Glutamatergic neuron (in vitro differentiated cells): ENCODE measurements around the gene ELK1. TPM values are rescaled to one million over a fixed set of nuclear protein-coding genes. Genes with fewer than 3 reads are reported as not detected.
A peak's percentile ranks its signal among the peaks of the same experiment; 100 is the strongest.

Experiments
- DNase-seq: peaks from one replicate; pipeline ENCODE4 v3.0.0; 2022
- H3K27ac Mint-ChIP-seq: one replicate; pipeline ENCODE4 v1.8.0; 2020; ENCODE audit warnings: mild to moderate bottlenecking, mixed read lengths, inconsistent platforms; ENCODE audit not compliant: unreplicated experiment
- H3K27me3 Mint-ChIP-seq: one replicate; pipeline ENCODE4 v1.8.0; 2020; ENCODE audit warnings: mild to moderate bottlenecking, moderate library complexity, mixed read lengths, inconsistent platforms; ENCODE audit not compliant: unreplicated experiment
- H3K36me3 Mint-ChIP-seq: one replicate; pipeline ENCODE4 v1.8.0; 2020; ENCODE audit warnings: mild to moderate bottlenecking, mixed read lengths, inconsistent platforms; ENCODE audit not compliant: unreplicated experiment
- H3K4me1 Mint-ChIP-seq: one replicate; pipeline ENCODE4 v1.8.0; 2020; ENCODE audit warnings: mild to moderate bottlenecking, low read depth, mixed read lengths, inconsistent platforms; ENCODE audit not compliant: unreplicated experiment
- H3K4me3 Mint-ChIP-seq: one replicate; pipeline ENCODE4 v1.8.0; 2020; ENCODE audit warnings: mild to moderate bottlenecking, mixed read lengths, inconsistent platforms; ENCODE audit not compliant: unreplicated experiment
- H3K9me3 Mint-ChIP-seq: one replicate; pipeline ENCODE4 v1.8.0; 2020; ENCODE audit warnings: mild to moderate bottlenecking, moderate library complexity, mixed read lengths, inconsistent platforms; ENCODE audit not compliant: unreplicated experiment
- total RNA-seq: library from RNA; stranded (reverse); fragmentation: NEBNext Ultra II Directional; extraction: Animal tissue kit (Norgen Biotek cat#: 25700); gene quantifications from one replicate; pipeline ENCODE4 v1.2.1, GENCODE V29; 2021; ENCODE audit not compliant: unreplicated experiment
- TF ChIP-seq, protein P1 (sequence below): fragments of 200-600 bp; sonication (generic); IDR thresholded peaks from one replicate; pipeline ENCODE4 v1.5.0; 2021; ENCODE audit not compliant: partially characterized antibody, unreplicated experiment

The ELK1 gene
- total RNA-seq, 1 donor from 2014 or later = 11.9 TPM

DNA sequence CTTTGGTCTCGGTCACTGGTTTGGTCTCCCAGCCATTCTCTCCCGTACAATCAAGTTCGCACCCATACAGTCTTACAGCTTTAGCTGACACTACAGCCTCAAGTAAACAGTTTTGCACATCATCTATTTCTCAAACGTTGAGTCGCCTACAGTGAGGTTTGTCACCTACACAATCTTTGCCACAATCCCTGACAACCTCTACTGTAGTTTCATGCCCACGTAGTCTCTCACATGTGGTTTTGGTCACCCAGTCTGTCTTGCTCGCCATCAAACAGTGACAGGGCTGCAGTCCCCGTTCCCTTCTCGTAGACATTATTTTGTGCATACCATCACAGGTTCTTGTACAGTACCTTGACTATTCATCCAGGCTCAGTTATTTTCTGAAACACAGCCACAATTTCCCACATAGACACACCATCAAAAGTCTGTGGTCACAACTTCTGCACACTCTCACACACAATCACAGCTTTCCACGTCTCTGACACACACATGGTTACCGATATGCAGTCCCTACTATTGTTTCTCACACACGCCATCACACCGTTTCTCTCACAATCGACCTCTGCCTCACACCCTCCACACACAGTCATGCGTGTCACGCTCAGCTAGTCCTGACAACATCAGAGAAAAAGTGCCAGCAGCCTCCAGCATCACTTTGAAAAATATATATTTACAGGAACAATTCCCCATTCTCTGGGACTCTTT lies 15.3 kb downstream of the ELK1 start:
- no peaks in the 10 kb centered on the region for H3K4me1 Mint-ChIP-seq
- no peak overlapping the region for H3K4me3 Mint-ChIP-seq
- TF ChIP-seq, protein P1, sequence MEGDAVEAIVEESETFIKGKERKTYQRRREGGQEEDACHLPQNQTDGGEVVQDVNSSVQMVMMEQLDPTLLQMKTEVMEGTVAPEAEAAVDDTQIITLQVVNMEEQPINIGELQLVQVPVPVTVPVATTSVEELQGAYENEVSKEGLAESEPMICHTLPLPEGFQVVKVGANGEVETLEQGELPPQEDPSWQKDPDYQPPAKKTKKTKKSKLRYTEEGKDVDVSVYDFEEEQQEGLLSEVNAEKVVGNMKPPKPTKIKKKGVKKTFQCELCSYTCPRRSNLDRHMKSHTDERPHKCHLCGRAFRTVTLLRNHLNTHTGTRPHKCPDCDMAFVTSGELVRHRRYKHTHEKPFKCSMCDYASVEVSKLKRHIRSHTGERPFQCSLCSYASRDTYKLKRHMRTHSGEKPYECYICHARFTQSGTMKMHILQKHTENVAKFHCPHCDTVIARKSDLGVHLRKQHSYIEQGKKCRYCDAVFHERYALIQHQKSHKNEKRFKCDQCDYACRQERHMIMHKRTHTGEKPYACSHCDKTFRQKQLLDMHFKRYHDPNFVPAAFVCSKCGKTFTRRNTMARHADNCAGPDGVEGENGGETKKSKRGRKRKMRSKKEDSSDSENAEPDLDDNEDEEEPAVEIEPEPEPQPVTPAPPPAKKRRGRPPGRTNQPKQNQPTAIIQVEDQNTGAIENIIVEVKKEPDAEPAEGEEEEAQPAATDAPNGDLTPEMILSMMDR = no peak
- no peak overlapping the region for H3K27ac Mint-ChIP-seq
- peaks cover 4% of the 10 kb centered on the region for H3K9me3 Mint-ChIP-seq
- peaks cover 6% of the 10 kb centered on the region for H3K36me3 Mint-ChIP-seq
- DNase-seq = no peak
- H3K27me3 Mint-ChIP-seq = no peaks in the 10 kb centered on the region

DNA sequence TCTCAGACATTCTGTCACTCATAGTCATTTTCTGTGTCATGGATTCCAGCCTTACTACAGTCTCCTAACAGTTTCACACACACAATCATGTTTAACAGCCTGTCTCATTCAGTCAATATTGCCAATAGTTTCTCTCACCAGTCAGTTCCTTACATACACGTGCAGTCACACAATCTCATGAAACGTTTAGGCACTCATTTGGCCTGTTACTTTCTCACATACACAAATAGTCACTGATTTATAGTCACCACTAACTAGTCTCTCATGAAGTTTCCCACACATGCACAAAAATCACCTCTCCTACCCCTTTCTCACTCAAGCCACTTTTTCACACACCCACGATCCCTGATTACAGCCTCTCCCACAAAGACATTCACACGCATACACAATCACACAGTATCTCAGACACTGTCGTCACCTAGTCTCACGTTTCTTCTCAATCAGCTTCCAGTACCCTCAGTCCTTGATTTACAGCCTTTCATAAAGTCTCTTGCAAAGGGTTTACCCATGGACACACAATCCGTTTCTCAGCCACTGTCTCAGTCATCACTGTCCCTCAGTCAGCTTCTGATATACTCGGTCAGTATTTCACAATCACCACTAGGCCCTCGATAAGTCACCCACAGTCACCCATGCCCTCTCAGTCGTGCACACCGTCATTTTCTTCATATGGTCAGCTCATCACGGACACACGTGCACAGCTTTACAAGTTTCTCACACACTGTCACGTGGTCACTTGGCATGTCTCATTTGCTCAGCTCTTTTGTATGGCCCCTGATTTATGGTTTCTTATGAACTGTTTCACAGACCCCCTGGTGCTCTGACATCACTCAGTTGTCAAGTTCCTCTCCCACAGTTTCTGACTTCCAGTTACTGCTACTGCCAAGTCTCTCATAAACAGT lies 16.4 kb downstream of the ELK1 start:
- Mint-ChIP-seq H3K4me3 (no peak overlapping the region), H3K36me3 (no peaks in the 10 kb centered on the region), H3K4me1 (no peaks in the 10 kb centered on the region), H3K9me3 (peaks cover 2% of the 10 kb centered on the region), H3K27ac (no peak overlapping the region), H3K27me3 (no peaks in the 10 kb centered on the region)
- no peak for DNase-seq
- TF ChIP-seq, protein P1 = no peak

DNA sequence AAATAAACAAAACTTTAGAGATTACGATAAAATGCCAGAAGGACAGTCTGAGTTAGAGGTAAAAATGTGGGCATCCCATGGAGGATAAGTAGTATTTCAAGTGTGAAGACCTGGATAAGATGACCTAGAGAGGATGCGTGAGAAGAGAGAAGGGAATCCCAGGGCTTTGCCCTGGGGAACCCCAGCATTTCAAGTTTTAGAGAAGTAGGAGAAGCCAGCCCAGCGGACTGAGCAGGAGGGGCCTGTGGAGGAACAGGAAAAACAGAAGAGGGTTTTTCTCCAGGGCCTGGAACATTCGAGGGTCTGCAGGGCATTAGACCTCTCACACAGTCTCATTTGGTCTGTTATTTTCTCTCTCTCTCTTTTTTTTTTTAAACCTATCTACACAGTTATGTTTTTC lies 17.7 kb downstream of the ELK1 start:
- Mint-ChIP-seq H3K36me3 (no peaks in the 10 kb centered on the region), H3K27me3 (no peaks in the 10 kb centered on the region), H3K4me1 (no peaks in the 10 kb centered on the region), H3K9me3 (peaks cover 2% of the 10 kb centered on the region), H3K27ac (no peak overlapping the region), H3K4me3 (peak overlapping the region; percentile 16)
- DNase-seq = no peak
- TF ChIP-seq, protein P1 = no peak

- H3K4me1 Mint-ChIP-seq = no peaks in the 10 kb centered on the region
- H3K4me3 Mint-ChIP-seq = no peak overlapping the region
- H3K9me3 Mint-ChIP-seq = peaks cover 2% of the 10 kb centered on the region
- TF ChIP-seq, protein P1 = no peak
- DNase-seq = no peak
- no peak overlapping the region for H3K27ac Mint-ChIP-seq
- no peaks in the 10 kb centered on the region for H3K36me3 Mint-ChIP-seq
- H3K27me3 Mint-ChIP-seq = no peaks in the 10 kb centered on the region
Observed at GRCh38 chrX:47631676-47632075, 18.7 kb downstream of the ELK1 start.
